Activated CD8-positive, alpha-beta memory T cell treated with anti-CD3 and anti-CD28 coated beads, Interleukin-2, amount 50 U/mL, for 1 hour (primary cell): ENCODE measurements around the gene XPO4.

Experiments
- DNase-seq: peaks from one replicate; pipeline ENCODE4 v3.0.0-alpha.2; 2020; ENCODE audit errors: extremely low read depth

The XPO4 gene

DNA sequence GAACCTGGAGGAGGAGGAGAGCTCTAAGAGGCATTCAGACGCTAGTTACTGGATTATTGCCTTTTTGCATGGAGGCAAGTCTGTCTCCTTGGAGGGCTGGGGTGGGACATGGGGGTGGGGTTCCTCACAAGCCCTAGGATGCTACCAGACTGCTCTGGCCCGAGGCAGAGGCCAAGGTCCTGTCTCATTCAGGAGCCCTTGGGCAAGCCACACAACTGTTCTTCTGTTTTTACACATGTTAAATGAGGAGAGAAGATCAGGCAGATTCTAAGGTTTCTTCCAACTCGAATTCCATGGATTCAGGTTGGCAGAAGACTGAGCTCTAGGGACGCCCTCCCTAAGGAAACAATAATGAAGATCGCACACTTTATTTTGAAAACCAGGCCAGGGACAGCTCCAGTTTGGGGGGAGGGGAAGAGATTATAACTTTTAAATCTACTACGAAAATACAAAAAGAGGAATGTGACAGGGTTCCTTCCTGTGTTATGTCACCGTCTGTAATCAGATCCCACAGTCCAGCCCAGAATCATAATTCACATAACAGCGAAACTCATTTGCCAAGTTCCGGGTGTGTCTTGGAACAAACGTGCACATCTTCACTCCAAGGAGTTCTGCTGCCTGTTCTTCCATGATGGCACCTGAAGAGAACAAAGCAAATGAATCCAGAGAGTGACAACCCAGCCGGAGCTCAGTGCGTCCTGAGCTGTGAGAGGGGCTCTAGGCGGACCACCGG is 173.8 kb downstream of the XPO4 start:
- no peak for DNase-seq

DNA sequence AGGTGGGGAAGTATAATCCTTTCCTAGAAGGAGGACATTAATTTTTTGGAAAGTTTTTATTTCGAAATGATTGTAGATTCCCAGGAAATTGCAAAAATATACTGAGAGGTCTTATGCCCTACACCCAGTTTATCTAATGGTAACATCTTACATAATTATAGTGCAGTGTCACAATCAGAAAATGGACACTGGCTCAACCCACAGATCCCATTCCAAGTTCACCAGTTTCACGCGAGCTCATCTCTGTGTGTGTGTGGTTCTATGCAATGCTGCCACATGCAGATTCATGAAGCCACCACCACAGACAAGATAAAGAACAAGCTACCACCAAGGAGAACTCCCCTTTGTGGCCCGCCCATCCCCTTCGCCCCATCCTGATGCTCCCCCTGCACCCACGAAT is 174.7 kb downstream of the XPO4 start:
- DNase-seq: no peak
